OCI-LY7 (cell line): ENCODE data around the gene SMCHD1. TPM values are rescaled to one million over a fixed set of nuclear protein-coding genes. Genes with fewer than 3 reads are reported as not detected.

Source experiments
- BruUV-seq: library from RNA; stranded (reverse); fragments of 400-500 nt; replicated peaks from 2 replicates; lab custom pipeline; 2021; lab: Mats Ljungman, UMichigan
- CTCF ChIA-PET: fragments of 300-600 bp; sonication (Branson Sonifier 250); formaldehyde crosslinking; loops from one replicate; lab custom pipeline; 2022; ENCODE audit warnings: antibody characterized with exemption; ENCODE audit not compliant: unreplicated experiment; lab: Charles Lee
- POLR2A ChIA-PET: fragments of 300-600 bp; sonication (Branson Sonifier 250); formaldehyde crosslinking; loops from one replicate; lab custom pipeline; 2022; ENCODE audit warnings: antibody characterized with exemption; lab: Charles Lee
- DNase-seq: peaks from one replicate; pipeline ENCODE4 v3.0.0-alpha.2; 2015; ENCODE audit warnings: low spot score
- H2AFZ ChIP-seq: fragments of 200-600 bp; sonication (generic), shearing (Covaris generic); 2 replicates; pipeline ENCODE4 v1.6.1; 2014; ENCODE audit warnings: mild to moderate bottlenecking, antibody characterized with exemption, low read length, moderate library complexity
- H3K27ac ChIP-seq: fragments of 200-600 bp; sonication (generic); 2 replicates; pipeline ENCODE4 v1.5.1; 2014; ENCODE audit warnings: mixed run types, low read depth, mild to moderate bottlenecking, moderate library complexity, low read length, inconsistent platforms; ENCODE audit not compliant: poor library complexity, severe bottlenecking
- H3K36me3 ChIP-seq: fragments of 200-600 bp; sonication (generic); 2 replicates; pipeline ENCODE4 v1.6.1; 2014; ENCODE audit warnings: mild to moderate bottlenecking, antibody characterized with exemption, low read length, moderate library complexity, mixed read lengths; ENCODE audit not compliant: insufficient read depth
- H3K4me1 ChIP-seq: fragments of 200-600 bp; sonication (generic); 2 replicates; pipeline ENCODE4 v1.5.1; 2014; ENCODE audit warnings: mild to moderate bottlenecking, low read length; ENCODE audit not compliant: insufficient read depth, poor library complexity, severe bottlenecking
- H3K4me2 ChIP-seq: fragments of 200-600 bp; sonication (generic); 2 replicates; pipeline ENCODE4 v1.6.1; 2014; ENCODE audit warnings: mild to moderate bottlenecking, low read length
- H3K4me3 ChIP-seq: fragments of 200-600 bp; sonication (generic); 2 replicates; pipeline ENCODE4 v1.5.1; 2014; ENCODE audit warnings: mild to moderate bottlenecking, low read depth, low read length; ENCODE audit not compliant: poor library complexity, severe bottlenecking
- H3K79me2 ChIP-seq: fragments of 200-600 bp; sonication (generic); 2 replicates; pipeline ENCODE4 v1.6.1; 2016; ENCODE audit warnings: low read depth, mild to moderate bottlenecking, low read length, moderate library complexity, mixed read lengths; ENCODE audit not compliant: insufficient read depth
- H3K9me2 ChIP-seq: fragments of 200-600 bp; sonication (generic); 2 replicates; pipeline ENCODE4 v1.6.1; 2016; ENCODE audit warnings: mild to moderate bottlenecking, low read length, mixed read lengths; ENCODE audit not compliant: insufficient read depth
- H3K9me3 ChIP-seq: fragments of 200-600 bp; sonication (generic); 2 replicates; pipeline ENCODE4 v1.6.1; 2014; ENCODE audit warnings: mild to moderate bottlenecking, mixed run types, low read length, mixed read lengths
- H4K20me1 ChIP-seq: fragments of 200-600 bp; sonication (generic); 2 replicates; pipeline ENCODE4 v1.6.1; 2014; ENCODE audit warnings: mild to moderate bottlenecking, antibody characterized with exemption, low read length, moderate library complexity, mixed read lengths; ENCODE audit not compliant: insufficient read depth
- CTCF ChIP-seq: fragments of 200-600 bp; sonication (generic); conservative IDR thresholded peaks from 2 replicates; pipeline ENCODE4 v1.5.1; 2014; ENCODE audit warnings: mild to moderate bottlenecking, antibody characterized with exemption, low read length, moderate library complexity, mixed read lengths
- EZH2phosphoT487 ChIP-seq: fragments of 200-600 bp; sonication (generic); IDR thresholded peaks from 2 replicates; pipeline ENCODE4 v1.6.1; 2018; ENCODE audit warnings: low read depth, borderline replicate concordance, mild to moderate bottlenecking, mixed run types, antibody characterized with exemption, low read length, moderate library complexity, mixed read lengths
- intact Hi-C: fragments of 100-400 bp; cut with micrococcal nuclease; formaldehyde crosslinking; loops from one replicate; pipeline ENCODE4 v1.10.0; 2022; ENCODE audit not compliant: unreplicated experiment
- total RNA-seq, 2 experiments: library from RNA; depleted of rRNA in 1 of 2; stranded (reverse); fragments of >200 nt in 1 of 2; shearing (Covaris generic) in 1 of 2; gene quantifications; 2 replicates each; pipeline ENCODE4 v1.2.3, GENCODE V29; 2014 to 2022

SMCHD1 gene
- total RNA-seq, 2 experiments from 2014 or later, result 114 to 140 TPM

GRCh38 chr18:2654169-2654927 lies 1.2 kb upstream of the SMCHD1 start:
- ChIA-PET POLR2A (interaction anchor here (0.7 to 4.0 kb wide), 11 partner anchors 9 to 71 kb away, joined by 3 to 27 read pairs (median 6); no protein-coding TSS in a partner anchor), CTCF (interaction anchor here (0.9 kb wide), 2 partner anchors 13 to 17 kb away, joined by 4 read pairs; no protein-coding TSS in a partner anchor)
- peak overlapping the region; percentile 67 for H2AFZ ChIP-seq
- H3K9me3 ChIP-seq, result no peaks in the 10 kb centered on the region
- H3K9me2 ChIP-seq, result no peaks in the 10 kb centered on the region
- peak overlapping the region; percentile 88 for H3K27ac ChIP-seq
- peak overlapping the region; percentile 82 for H3K4me2 ChIP-seq
- TSS peak; percentile 81 for BruUV-seq
- peaks cover 29% of the 10 kb centered on the region for H3K36me3 ChIP-seq
- intact Hi-C loops, result loop anchor here (10.0 kb wide), 3 partner anchors 320 to 940 kb away; no protein-coding TSS in a partner anchor
- DNase-seq, result peak; percentile 29
- H3K79me2 ChIP-seq, result peaks cover 41% of the 10 kb centered on the region
- H3K4me1 ChIP-seq, result peaks cover 32% of the 10 kb centered on the region
- peaks cover 17% of the 10 kb centered on the region; the same call in 1 of the 2 replicates for H4K20me1 ChIP-seq
- TF ChIP-seq EZH2phosphoT487, result no peak
- TF ChIP-seq CTCF, result no peak
- peak overlapping the region; percentile 97 for H3K4me3 ChIP-seq

- Histone ChIP-seq H3K9me3 (no peaks in the 10 kb centered on the region), H3K4me1 (peaks cover 35% of the 10 kb centered on the region)
- no peak for DNase-seq
These were observed 673 bp upstream of the SMCHD1 start for GRCh38 chr18:2654928-2655177.

More at GRCh38 chr18:2654928-2655177, 673 bp upstream of the SMCHD1 start:
- peak overlapping the region; percentile 88 for H3K27ac ChIP-seq
- CTCF ChIA-PET, result interaction anchor here (0.9 to 1.1 kb wide), 2 partner anchors 13 to 20 kb away, joined by 3 to 4 read pairs; no protein-coding TSS in a partner anchor
- H3K4me3 ChIP-seq, result peak overlapping the region; percentile 97
- peaks cover 17% of the 10 kb centered on the region; the same call in 1 of the 2 replicates for H4K20me1 ChIP-seq
- peaks cover 33% of the 10 kb centered on the region for H3K36me3 ChIP-seq
- POLR2A ChIA-PET, result interaction anchor here (0.7 to 4.0 kb wide), 9 partner anchors 10 to 109 kb away, joined by 3 to 27 read pairs (median 4); no protein-coding TSS in a partner anchor
- peaks cover 46% of the 10 kb centered on the region for H3K79me2 ChIP-seq
- no peak for TF ChIP-seq CTCF
- TF ChIP-seq EZH2phosphoT487, result no peak
- no TSS peak for BruUV-seq
- intact Hi-C loops, result loop anchor here (1.0 to 10.0 kb wide), 6 partner anchors 18 to 940 kb away; partner anchors contain the start of genes METTL4, MYL12B and NDC80
- no peaks in the 10 kb centered on the region for H3K9me2 ChIP-seq
- H3K4me2 ChIP-seq, result peak overlapping the region; percentile 82
- peak overlapping the region; percentile 67 for H2AFZ ChIP-seq
